Loucy (cell line): ENCODE data around the gene CDC26.

Source experiments
- H2AFZ ChIP-seq: fragments of 200-600 bp; sonication (generic); 2 replicates; pipeline ENCODE4 v1.6.0; 2016; ENCODE audit warnings: antibody characterized with exemption, mild to moderate bottlenecking, low read length, moderate library complexity
- H3F3A ChIP-seq: fragments of 200-600 bp; 2 replicates; pipeline ENCODE4 v1.6.0; 2016; ENCODE audit warnings: antibody characterized with exemption, low read depth, mild to moderate bottlenecking
- H3K27me3 ChIP-seq: fragments of 200-600 bp; sonication (generic); 2 replicates; pipeline ENCODE4 v1.6.1; 2014; ENCODE audit warnings: low read length, mild to moderate bottlenecking; ENCODE audit not compliant: insufficient read depth, poor library complexity, severe bottlenecking
- H3K36me3 ChIP-seq: fragments of 200-600 bp; sonication (generic); 2 replicates; pipeline ENCODE4 v1.6.1; 2016; ENCODE audit warnings: low read length; ENCODE audit not compliant: insufficient read depth
- H3K4me1 ChIP-seq: fragments of 200-600 bp; sonication (generic); 2 replicates; pipeline ENCODE4 v1.5.1; 2014; ENCODE audit warnings: low read length, mild to moderate bottlenecking; ENCODE audit not compliant: insufficient read depth, poor library complexity, severe bottlenecking
- H3K4me2 ChIP-seq: fragments of 200-600 bp; sonication (generic); 2 replicates; pipeline ENCODE4 v1.6.0; 2014; ENCODE audit warnings: antibody characterized with exemption, low read length, low read depth, mild to moderate bottlenecking; ENCODE audit not compliant: poor library complexity, severe bottlenecking
- H3K4me3 ChIP-seq: fragments of 200-600 bp; sonication (generic); 2 replicates; pipeline ENCODE4 v1.5.1; 2014; ENCODE audit warnings: low read length, mild to moderate bottlenecking, mixed read lengths; ENCODE audit not compliant: poor library complexity, severe bottlenecking
- H3K79me2 ChIP-seq: fragments of 200-600 bp; sonication (generic); 2 replicates; pipeline ENCODE4 v1.6.1; 2014; ENCODE audit warnings: low read length; ENCODE audit not compliant: insufficient read depth
- H3K9ac ChIP-seq: fragments of 200-600 bp; sonication (generic); 2 replicates; pipeline ENCODE4 v1.6.0; 2014; ENCODE audit warnings: mild to moderate bottlenecking, low read depth, low read length, moderate library complexity; ENCODE audit not compliant: poor library complexity, severe bottlenecking
- H3K9me2 ChIP-seq: fragments of 200-600 bp; sonication (generic); replicated peaks from 2 replicates; pipeline ENCODE4 v1.6.1; 2016; ENCODE audit warnings: low read depth, low read length, mixed read lengths
- H3K9me3 ChIP-seq: fragments of 200-600 bp; sonication (generic); 2 replicates; pipeline ENCODE4 v1.6.1; 2014; ENCODE audit warnings: mild to moderate bottlenecking, antibody characterized with exemption, low read length, low read depth; ENCODE audit not compliant: insufficient read depth
- H4K20me1 ChIP-seq: fragments of 200-600 bp; sonication (generic); 2 replicates; pipeline ENCODE4 v1.6.0; 2014; ENCODE audit warnings: antibody characterized with exemption, low read length, mild to moderate bottlenecking; ENCODE audit not compliant: insufficient read depth, poor library complexity, severe bottlenecking
- EZH2phosphoT487 ChIP-seq: fragments of 200-600 bp; IDR thresholded peaks from 2 replicates; pipeline ENCODE4 v1.6.1; 2018; ENCODE audit warnings: antibody characterized with exemption, mild to moderate bottlenecking, moderate library complexity, borderline replicate concordance
- TF ChIP-seq, protein P1 (sequence below): fragments of 200-600 bp; sonication (generic); conservative IDR thresholded peaks from 2 replicates; pipeline ENCODE4 v1.5.1; 2014; ENCODE audit warnings: mild to moderate bottlenecking, antibody characterized with exemption, low read length

CDC26 gene

DNA sequence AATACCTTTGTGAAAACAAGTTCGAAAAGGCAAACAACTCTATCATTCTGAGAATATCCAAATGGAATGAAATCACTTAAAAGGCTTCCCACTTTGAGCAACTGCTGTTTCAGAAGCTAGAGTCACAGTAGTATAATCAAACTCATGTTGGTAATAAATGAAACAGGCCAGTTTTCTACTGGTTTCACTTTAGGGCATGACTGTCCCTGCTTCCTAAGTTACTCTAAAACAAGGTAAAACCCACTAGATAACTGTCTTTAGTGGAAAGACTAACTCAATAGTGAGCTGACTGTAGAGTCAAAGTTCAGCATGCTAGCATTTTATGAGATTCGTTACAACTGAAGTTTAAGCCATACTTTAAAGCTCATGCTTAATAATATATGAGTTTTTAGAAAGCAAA lies 6.0 kb downstream of the CDC26 start:
- H4K20me1 ChIP-seq = peaks cover 7% of the 10 kb centered on the region
- no peaks in the 10 kb centered on the region for H3K9me3 ChIP-seq
- TF ChIP-seq, protein P1, sequence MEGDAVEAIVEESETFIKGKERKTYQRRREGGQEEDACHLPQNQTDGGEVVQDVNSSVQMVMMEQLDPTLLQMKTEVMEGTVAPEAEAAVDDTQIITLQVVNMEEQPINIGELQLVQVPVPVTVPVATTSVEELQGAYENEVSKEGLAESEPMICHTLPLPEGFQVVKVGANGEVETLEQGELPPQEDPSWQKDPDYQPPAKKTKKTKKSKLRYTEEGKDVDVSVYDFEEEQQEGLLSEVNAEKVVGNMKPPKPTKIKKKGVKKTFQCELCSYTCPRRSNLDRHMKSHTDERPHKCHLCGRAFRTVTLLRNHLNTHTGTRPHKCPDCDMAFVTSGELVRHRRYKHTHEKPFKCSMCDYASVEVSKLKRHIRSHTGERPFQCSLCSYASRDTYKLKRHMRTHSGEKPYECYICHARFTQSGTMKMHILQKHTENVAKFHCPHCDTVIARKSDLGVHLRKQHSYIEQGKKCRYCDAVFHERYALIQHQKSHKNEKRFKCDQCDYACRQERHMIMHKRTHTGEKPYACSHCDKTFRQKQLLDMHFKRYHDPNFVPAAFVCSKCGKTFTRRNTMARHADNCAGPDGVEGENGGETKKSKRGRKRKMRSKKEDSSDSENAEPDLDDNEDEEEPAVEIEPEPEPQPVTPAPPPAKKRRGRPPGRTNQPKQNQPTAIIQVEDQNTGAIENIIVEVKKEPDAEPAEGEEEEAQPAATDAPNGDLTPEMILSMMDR = no peak
- no peak for TF ChIP-seq EZH2phosphoT487
- no peaks in the 10 kb centered on the region for H3F3A ChIP-seq
- no peak overlapping the region for H3K4me2 ChIP-seq
- H3K27me3 ChIP-seq = no peaks in the 10 kb centered on the region
- H2AFZ ChIP-seq = no peak overlapping the region
- peaks cover 10% of the 10 kb centered on the region for H3K79me2 ChIP-seq
- H3K36me3 ChIP-seq = peaks cover 13% of the 10 kb centered on the region; the same call in 1 of the 2 replicates
- H3K4me1 ChIP-seq = peaks cover 10% of the 10 kb centered on the region
- H3K9ac ChIP-seq = no peak overlapping the region
- no peak overlapping the region for H3K4me3 ChIP-seq
- H3K9me2 ChIP-seq = no peaks in the 10 kb centered on the region

DNA sequence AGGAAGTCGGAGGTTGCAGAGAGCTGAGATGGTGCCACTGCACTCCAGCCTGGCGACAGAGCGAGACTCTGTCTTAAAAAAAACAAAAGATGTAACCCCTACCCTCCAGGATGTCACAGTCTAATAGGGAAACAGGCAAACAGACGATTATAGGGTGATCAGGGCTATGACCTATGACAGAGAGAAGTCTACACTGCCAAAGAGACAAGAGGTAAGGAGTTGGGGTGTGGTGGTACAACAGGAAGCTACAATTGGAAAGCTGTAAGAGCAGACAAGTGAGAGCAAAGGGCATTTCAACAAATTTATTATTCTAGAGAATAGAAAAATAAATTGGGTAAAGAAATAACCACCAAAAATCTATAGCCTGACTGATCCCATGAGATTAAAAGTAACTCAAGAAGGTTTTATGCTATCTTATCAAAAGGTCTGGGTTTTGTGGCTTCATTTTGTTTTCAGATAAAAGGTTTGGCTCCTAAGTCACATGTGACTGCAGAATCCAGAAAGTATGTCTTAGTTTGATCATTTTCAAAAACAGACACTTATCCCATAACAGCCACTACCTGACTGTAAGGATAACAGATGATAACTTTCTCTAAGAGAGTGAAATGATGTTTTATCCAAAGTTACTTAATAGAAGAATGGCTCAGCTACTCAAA lies 7.3 kb downstream of the CDC26 start:
- peaks cover 13% of the 10 kb centered on the region; the same call in 1 of the 2 replicates for H3K36me3 ChIP-seq
- no peaks in the 10 kb centered on the region for H3K9me3 ChIP-seq
- no peaks in the 10 kb centered on the region for H3K79me2 ChIP-seq
- H3F3A ChIP-seq = no peaks in the 10 kb centered on the region
- no peak overlapping the region for H3K4me3 ChIP-seq
- H2AFZ ChIP-seq = no peak overlapping the region
- no peak overlapping the region for H3K9ac ChIP-seq
- no peaks in the 10 kb centered on the region for H3K27me3 ChIP-seq
- no peak for TF ChIP-seq EZH2phosphoT487
- TF ChIP-seq, protein P1 = no peak
- H3K9me2 ChIP-seq = no peaks in the 10 kb centered on the region
- H3K4me1 ChIP-seq = peaks cover 4% of the 10 kb centered on the region
- no peak overlapping the region for H3K4me2 ChIP-seq
- no peaks in the 10 kb centered on the region for H4K20me1 ChIP-seq

DNA sequence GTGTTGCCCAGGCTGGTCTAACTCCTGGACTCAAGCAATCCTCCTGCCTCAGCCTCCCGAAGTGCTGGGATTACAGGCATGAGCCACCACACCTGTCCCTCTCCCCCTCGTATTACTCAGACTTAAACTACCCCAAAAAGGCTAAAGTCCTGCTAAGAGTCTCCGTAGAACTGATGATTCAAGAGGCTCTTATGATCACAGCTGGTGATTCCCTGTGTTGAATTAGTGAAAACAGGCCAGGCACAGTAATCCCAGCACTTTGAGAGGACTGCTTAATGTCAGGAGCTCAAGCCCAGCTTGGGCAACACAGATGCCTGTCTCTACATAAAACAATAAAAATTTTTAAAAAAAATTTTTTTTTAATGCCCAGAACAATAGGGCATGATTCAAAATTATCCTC lies 9.2 kb downstream of the CDC26 start:
- no peaks in the 10 kb centered on the region for H3K9me2 ChIP-seq
- H3K4me2 ChIP-seq = no peak overlapping the region
- TF ChIP-seq, protein P1 = no peak
- no peak for TF ChIP-seq EZH2phosphoT487
- H3K4me1 ChIP-seq = peaks cover 4% of the 10 kb centered on the region
- no peaks in the 10 kb centered on the region for H3F3A ChIP-seq
- no peak overlapping the region for H3K9ac ChIP-seq
- no peaks in the 10 kb centered on the region for H3K9me3 ChIP-seq
- H3K27me3 ChIP-seq = no peaks in the 10 kb centered on the region
- no peaks in the 10 kb centered on the region for H3K79me2 ChIP-seq
- no peak overlapping the region for H2AFZ ChIP-seq
- H4K20me1 ChIP-seq = no peaks in the 10 kb centered on the region
- H3K36me3 ChIP-seq = peaks cover 21% of the 10 kb centered on the region; the same call in 1 of the 2 replicates
- H3K4me3 ChIP-seq = no peak overlapping the region
